ENCODE measurements around the gene APBA2.

APBA2 gene

GRCh38 chr15:28895146-28895545 lies 9.4 kb downstream of the APBA2 start:
- DNase-seq (ENCODE audit: low read depth in 2 of 3, low spot score in 2 of 3), result no peak

- no peak for DNase-seq (ENCODE audit: low read depth in 2 of 3, low spot score in 2 of 3)
Observed at GRCh38 chr15:28895566-28895965, 9.8 kb downstream of the APBA2 start.

GRCh38 chr15:28896951-28897350 lies 11.2 kb downstream of the APBA2 start:
- no peak for DNase-seq (ENCODE audit: low read depth in 2 of 3, low spot score in 2 of 3)

- no peak for DNase-seq (ENCODE audit: low read depth in 2 of 3, low spot score in 2 of 3)
Observed at GRCh38 chr15:28897861-28898585, 12.2 kb downstream of the APBA2 start.

- no peak for DNase-seq (ENCODE audit: low read depth in 2 of 3, low spot score in 2 of 3)
Observed at GRCh38 chr15:28899061-28899738, 13.4 kb downstream of the APBA2 start.

- no peak for DNase-seq (ENCODE audit: low read depth in 2 of 3, low spot score in 2 of 3)
Observed at GRCh38 chr15:28900041-28900891, 14.5 kb downstream of the APBA2 start.

GRCh38 chr15:28900892-28901586 lies 15.3 kb downstream of the APBA2 start:
- DNase-seq (ENCODE audit: low read depth in 2 of 3, low spot score in 2 of 3), result no peak

GRCh38 chr15:28901587-28901980 lies 15.8 kb downstream of the APBA2 start:
- no peak for DNase-seq (ENCODE audit: low read depth in 2 of 3, low spot score in 2 of 3)

DNA sequence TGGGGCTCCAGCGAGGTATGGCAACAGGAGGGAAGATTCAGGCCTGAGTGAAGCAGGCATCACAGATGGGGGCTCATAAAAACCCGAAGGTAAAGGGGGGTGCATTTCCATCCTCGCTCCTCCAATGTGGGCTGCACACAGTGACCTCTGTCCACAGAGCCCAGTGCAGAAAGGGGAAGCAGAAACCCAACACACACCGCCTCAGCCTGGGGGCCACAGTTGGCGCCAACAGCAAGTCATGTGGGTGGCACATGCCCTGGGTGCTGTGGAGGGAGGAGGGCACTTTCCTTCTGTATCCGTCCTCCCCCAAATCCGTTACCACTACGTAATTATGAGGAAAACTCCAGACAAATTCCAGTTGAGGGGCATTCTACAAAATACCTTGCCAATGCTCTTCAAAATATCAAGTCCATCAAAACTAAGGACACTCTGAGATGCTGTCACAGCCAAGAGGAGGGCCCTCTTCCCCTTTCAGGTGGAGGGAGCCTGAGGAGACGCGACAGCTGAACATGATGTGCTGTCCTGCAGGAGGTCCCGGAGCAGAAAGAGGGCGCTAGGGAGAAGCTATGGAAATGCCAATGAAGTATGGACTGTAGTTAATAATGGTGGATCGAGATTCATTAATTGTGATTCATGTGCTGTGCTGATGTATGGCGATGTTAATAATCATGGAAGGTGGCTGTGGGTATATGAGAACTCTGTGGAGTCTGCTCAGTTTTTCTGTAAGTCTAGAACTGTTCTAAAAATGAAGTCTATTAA lies 16.4 kb downstream of the APBA2 start:
- DNase-seq (ENCODE audit: low read depth in 2 of 3, low spot score in 2 of 3), result no peak

GRCh38 chr15:28902856-28903255 lies 17.1 kb downstream of the APBA2 start:
- no peak for DNase-seq (ENCODE audit: low read depth in 2 of 3, low spot score in 2 of 3)

GRCh38 chr15:28903555-28903954 lies 17.8 kb downstream of the APBA2 start:
- no peak for DNase-seq (ENCODE audit: low read depth in 2 of 3, low spot score in 2 of 3)

- DNase-seq (ENCODE audit: low read depth in 2 of 3, low spot score in 2 of 3), result no peak
Observed at GRCh38 chr15:28904003-28904402, 18.2 kb downstream of the APBA2 start.

DNA sequence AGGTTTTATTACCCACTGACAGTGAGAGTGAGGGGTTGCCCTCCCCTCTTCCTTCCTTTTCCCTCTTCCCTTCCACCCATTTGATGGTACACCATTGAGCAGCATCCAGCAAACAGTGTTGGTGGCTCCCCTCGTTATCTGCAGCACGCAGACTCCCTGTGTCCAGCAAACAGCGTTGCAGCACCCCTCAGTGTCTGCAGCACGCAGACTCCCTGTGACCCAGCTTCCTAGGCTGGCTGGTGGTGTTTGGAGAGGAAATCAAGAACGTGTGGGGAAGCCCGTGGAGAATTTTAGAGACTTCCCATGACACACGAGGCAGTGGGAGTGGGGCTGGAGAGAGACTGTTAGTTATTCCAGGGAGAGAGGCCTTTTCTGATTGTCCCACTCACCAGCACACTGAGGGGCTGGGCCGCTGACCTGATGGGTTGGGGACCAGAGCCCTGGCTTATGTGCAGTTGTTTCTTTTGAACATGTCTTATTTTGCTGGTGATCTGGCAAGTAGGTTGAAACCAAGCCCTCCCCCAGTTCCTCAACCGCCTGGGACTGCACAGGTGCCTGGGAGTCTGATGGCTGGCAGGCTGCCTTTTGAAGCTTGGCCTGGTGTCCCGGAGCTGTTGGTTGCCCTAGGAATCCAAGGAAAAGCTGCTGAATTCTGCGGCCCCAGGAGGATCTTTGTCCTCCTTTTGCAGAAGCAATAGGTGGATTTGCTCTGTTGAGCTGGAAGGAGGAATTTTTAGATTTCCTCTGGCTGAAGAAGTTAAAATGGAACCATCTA lies 19.0 kb downstream of the APBA2 start:
- DNase-seq (ENCODE audit: low read depth in 2 of 3, low spot score in 2 of 3), result no peak

GRCh38 chr15:28907338-28907960 lies 21.7 kb downstream of the APBA2 start:
- no peak for DNase-seq (ENCODE audit: low read depth in 2 of 3, low spot score in 2 of 3)

GRCh38 chr15:28909958-28910500 lies 24.3 kb downstream of the APBA2 start:
- no peak for DNase-seq (ENCODE audit: low read depth in 2 of 3, low spot score in 2 of 3)

DNA sequence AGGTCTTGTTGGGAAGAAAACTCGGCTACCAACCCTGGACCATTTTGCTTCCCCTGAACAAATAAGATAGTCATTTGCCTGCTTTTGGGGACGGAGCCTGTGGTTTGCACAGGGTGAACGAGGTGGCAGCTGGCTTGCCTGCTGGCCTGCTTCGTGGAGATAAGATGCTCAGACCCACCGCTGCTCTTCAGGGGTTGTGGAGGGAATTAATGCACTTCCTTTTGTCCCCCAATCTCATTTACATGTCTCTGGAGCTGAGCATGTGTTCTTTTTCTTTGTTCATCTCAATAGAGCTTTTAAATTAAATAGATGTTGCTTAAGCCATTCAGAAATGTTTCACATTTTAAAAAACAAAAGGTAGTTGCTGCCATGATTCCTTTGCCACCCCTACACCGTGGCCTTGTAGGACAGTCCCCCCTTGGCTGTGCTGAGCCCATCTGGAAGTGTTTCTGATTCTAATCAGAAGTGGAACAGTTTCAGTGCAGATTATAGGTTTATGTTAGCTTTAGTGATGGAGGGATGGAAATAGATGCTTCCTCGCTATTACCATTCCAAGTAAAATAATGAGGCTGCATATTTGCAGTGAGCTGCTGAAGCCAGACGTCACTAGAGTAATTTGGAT lies 25.6 kb downstream of the APBA2 start:
- DNase-seq (ENCODE audit: low read depth in 2 of 3, low spot score in 2 of 3), result no peak

DNA sequence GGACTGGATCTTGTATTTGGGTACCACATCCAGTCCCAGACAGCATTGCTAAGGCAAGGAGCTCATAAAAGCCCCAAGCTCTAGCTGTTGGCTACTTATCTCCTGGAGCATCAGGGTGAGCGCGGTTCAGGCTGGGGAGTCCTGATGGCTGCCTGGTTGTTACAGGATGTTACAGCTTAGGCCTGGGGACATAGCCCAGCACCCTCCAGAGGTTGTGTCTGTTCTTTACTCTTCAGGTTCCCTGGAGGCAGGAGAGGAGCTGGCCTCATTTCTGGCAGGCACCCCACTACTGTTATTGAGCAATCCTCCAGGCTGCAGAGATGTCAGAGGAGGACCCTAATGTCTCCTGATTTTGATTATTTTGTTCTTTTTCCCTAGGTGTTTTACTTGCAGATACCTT lies 26.6 kb downstream of the APBA2 start:
- DNase-seq (ENCODE audit: low read depth in 2 of 3, low spot score in 2 of 3), result no peak

- DNase-seq (ENCODE audit: low read depth in 2 of 3, low spot score in 2 of 3), result no peak
Observed at GRCh38 chr15:28913171-28913765, 27.5 kb downstream of the APBA2 start.

All from activated CD8-positive, alpha-beta memory T cell treated with anti-CD3 and anti-CD28 coated beads for 48 hours (primary cell).